Esophagus mucosa (tissue), 1 donor: ENCODE results near the gene ALK. TPM values are rescaled to one million over a fixed set of nuclear protein-coding genes. Genes with fewer than 3 reads are reported as not detected.
"Not testable (repeated sequence)": the region's sequence is repeated elsewhere in the genome, so short reads cannot be mapped to it uniquely, and the experiment has no call there.

Experiments
- ATAC-seq: fragments of 200-7000 bp; cut with Tn5 transposase; one replicate; pipeline ENCODE4 v1.9.1; 2020
- total RNA-seq: library from RNA; stranded (reverse); gene quantifications from one replicate; pipeline ENCODE4 v1.2.4, GENCODE V29; 2023
- donor health status: DM: yes; HTN: yes; CAD: no.

ALK gene
- total RNA-seq, 1 donor from 2014 or later, result 0.04 TPM

GRCh38 chr2:29269095-29269764 lies 652.2 kb downstream of the ALK start:
- no peak for ATAC-seq

GRCh38 chr2:29267720-29268119 lies 653.7 kb downstream of the ALK start:
- no peak for ATAC-seq

GRCh38 chr2:29263886-29264285 lies 657.5 kb downstream of the ALK start:
- ATAC-seq, result no peak

GRCh38 chr2:29262681-29263260 lies 658.6 kb downstream of the ALK start:
- no peak for ATAC-seq

- ATAC-seq, result no peak
Observed at GRCh38 chr2:29261003-29261402, 660.4 kb downstream of the ALK start.

GRCh38 chr2:29260142-29260772 lies 661.1 kb downstream of the ALK start:
- no peak for ATAC-seq

- ATAC-seq, result no peak
Observed at GRCh38 chr2:29259221-29259620, 662.2 kb downstream of the ALK start.

- ATAC-seq, result no peak
Observed at GRCh38 chr2:29255004-29255403, 666.4 kb downstream of the ALK start.

GRCh38 chr2:29253495-29254275 lies 667.7 kb downstream of the ALK start:
- not testable (repeated sequence) for ATAC-seq

- ATAC-seq, result no peak
Observed at GRCh38 chr2:29253026-29253425, 668.4 kb downstream of the ALK start.

- ATAC-seq, result no peak
Observed at GRCh38 chr2:29251406-29251805, 670.0 kb downstream of the ALK start.

GRCh38 chr2:29250977-29251376 lies 670.4 kb downstream of the ALK start:
- ATAC-seq, result no peak

- ATAC-seq, result no peak
Observed at GRCh38 chr2:29249666-29250253, 671.6 kb downstream of the ALK start.

GRCh38 chr2:29247336-29247914 lies 674.0 kb downstream of the ALK start:
- no peak for ATAC-seq

GRCh38 chr2:29246383-29247300 lies 674.7 kb downstream of the ALK start:
- no peak for ATAC-seq

GRCh38 chr2:29245742-29246382 lies 675.5 kb downstream of the ALK start:
- no peak for ATAC-seq

- not testable (repeated sequence) for ATAC-seq
Observed at GRCh38 chr2:29245035-29245741, 676.2 kb downstream of the ALK start.

- ATAC-seq, result no peak
Observed at GRCh38 chr2:29242621-29243375, 678.6 kb downstream of the ALK start.

- no peak for ATAC-seq
Observed at GRCh38 chr2:29241955-29242565, 679.3 kb downstream of the ALK start.
